Limb (tissue), 2 donors: ENCODE measurements around the gene GLCE.
"Not testable (repeated sequence)": the region's sequence is repeated elsewhere in the genome, so short reads cannot be mapped to it uniquely, and the experiment has no call there.

Source experiments
- DNase-seq, 2 donors: peaks; one replicate each; pipeline ENCODE4 v3.0.0-alpha.2; 2016; ENCODE audit errors: extremely low spot score in 2 of 2

The GLCE gene

DNA sequence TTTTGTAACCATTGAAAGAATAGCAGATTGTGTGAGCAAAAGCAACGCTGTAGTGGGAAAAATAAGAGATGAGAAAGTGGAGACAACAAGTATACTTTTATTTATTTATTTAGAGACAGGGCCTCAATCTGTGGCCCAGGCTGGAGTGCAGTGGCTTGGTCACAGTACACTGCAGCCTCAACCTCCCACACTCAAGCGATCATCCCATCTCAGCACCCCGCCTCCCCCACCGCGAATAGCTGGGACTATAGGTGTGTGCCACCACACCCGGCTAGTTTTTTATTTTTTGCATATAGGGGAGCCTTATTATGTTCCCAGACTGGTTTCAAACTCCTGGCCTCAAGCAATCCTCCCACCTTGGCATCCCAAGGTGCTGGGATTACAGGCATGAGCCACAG is 1.6 kb upstream of the GLCE start:
- no peak for DNase-seq

DNA sequence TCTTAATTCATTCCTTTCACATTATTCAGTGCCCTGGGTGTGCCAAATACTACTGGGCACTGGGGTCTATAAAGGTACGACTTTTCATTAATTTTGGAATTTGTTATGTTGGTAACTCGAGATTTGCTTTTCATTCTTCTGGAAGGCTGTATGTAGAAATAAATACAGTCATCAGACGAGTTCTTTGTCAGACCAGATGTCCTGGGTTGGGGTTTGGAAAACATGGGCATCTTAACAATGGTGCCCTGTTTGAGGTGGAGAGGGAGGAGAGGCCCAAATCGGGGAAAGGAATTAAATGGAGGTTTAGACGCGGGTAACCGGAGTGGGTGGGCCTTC is 662 bp upstream of the GLCE start:
- no peak for DNase-seq

DNA sequence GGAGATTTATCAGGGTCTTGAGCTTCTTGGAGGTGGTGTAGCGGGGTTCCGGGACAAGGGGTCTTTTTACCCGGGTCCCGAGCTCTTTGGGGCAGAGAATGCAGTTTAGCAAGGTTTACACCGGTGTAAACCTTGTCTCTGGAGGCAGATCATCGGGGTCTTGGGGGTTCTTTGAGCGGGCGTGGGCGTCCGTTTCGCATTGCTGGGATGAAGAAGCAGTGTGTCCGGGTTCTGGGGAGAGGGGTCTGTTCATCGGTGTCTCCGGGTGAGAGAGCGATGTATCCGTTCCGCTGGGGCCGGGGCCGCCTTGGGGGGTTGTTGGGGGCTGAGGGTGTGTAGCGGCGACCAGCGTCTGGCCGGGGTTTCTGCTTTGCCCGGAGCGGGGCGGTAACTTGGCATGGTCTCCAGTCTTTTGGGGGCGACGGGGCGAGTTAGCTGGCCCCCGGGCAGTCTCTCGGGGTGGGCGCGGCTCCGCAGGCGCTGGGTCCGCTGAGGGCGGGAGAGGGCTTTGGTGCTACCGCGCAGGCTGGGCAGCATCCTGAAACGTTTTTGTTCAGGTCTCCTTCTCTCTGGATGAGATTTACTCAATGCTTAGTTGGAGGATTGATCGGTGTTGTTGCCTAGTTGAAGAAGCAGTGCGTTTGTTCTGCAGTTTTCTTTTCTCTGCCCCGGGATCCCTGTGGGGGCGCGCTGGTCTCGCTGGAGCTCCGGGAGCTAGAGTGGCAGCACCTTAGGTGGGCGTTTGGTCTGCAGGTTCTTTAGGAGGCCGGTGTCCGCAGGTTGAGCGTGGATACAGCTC is 843 bp downstream of the GLCE start:
- DNase-seq = peak; percentile 13 to 68

DNA sequence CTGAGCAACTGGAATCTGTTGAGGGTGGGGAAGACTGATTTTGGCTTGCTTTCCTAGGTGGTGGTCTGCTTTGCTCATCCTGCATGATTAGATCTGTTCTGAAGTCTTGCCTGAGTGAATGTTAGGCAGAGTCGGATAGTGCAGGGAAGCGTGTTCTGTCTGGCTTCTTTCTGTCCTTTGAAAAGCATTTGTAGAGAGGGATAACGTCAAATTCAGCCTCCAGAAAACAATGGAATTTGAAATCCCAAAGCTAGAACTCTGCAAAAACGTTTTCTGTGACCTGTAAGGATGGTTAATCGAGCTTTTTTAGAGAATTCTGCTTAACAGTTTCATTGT is 1.4 kb downstream of the GLCE start:
- no peak for DNase-seq

DNA sequence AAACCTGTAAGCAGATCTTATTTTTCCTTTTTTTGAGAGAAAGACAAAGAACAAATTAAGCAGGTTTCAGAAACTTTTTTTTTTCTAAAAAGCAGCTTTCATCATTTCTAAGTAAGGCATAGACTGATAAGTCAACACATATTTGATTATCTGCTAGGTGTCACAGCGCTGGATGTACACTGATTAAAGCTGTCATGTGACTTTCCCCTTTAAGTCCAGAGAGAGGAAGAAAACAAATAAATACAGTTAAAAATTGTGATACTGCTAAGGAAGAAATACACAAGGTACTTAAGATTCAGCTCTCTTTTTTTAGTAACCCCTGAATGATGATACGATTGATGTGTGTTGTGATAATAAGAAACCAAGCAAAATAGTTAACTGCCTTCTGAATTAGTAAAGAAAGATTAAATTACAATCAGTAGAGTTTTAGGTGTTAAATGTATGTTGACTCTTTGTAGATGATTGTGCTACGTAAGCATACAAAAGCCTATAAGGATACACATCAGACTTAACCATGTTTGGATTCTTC is 2.8 kb downstream of the GLCE start:
- DNase-seq = no peak

DNA sequence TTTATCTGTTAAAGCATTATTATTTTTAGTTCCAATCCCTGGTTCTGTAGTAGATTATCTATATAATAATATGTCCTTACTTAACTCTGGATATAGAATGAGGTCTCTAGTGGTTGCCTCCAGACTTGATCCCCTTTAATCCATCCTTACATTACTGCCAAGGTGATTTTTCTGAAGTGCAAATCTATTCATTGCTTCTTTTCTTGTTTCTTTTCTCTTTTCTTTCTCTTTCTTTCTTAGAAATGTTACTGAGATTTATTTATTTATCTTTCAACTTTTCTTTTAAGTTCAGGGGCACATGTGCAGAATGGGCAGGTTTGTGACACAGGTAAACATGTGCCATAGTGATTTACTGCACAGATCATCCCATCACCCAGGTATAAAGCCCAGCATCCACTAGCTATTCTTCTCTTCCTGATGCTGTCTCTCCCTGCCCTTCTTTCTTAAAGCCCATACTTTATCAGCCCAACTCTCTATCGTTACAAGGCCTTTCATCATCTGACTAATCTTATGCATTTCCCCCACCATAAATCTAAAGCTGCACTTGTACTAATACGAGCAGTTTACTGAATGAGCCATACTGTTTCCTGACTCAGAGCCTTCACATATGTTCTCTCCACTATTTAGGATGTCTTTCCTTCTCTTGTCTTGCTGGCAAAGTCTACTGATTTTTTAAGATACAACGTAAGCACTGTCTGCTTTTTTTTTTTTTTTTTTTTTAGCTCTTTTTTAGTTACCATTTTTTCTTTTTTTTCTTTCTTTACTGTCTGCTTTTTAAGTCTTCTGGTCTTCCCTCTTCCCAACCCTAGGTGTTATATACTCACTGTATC is 4.6 kb downstream of the GLCE start:
- DNase-seq = no peak

DNA sequence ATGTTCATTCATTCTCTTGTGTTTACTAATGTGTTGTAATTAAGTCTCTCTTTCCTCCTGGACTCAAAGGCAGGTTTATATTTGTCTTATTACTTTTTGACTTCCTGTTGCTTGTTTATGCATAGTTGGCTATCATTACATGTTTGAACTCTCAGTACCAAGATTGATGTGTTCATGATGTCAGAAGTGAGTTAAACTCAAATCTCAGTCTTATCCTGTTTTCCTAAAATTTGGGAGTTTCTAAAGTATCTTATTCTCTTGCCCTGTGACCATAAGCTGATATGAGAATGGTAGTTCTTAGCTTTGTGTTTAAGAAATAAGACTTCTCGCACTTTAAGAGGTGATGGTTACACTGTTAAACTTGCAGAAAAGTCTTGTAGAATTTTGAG is 5.2 kb downstream of the GLCE start:
- no peak for DNase-seq

DNA sequence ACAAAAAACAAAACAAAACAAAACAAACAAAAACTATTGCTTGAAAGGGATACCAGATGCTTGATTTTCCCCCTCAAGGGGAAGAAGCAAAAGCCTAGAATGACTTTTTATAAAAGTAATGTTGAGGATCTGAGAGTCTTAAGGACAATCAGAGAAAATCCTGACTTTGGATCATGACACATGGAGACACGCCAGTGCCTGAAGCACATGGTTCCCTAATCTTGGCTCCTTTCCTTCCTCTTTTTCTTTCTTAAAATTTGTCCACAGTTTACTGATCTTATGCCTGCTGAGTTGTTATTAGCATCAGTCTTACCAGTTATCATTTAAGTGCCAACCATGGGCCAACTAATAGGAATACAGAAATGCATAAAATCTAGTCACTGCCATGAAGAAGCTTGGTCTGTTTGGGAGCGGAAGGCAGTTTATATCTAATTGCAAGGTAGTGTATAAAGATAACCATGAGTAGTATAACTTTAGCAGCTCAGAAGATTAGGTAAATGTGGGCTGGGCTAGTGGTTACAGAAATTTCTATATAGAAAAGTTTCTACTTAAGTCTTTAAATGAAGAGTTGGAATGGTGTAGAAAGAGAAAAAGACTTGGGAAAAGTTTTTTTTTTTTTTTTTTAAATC is 6.9 kb downstream of the GLCE start:
- DNase-seq = no peak

DNA sequence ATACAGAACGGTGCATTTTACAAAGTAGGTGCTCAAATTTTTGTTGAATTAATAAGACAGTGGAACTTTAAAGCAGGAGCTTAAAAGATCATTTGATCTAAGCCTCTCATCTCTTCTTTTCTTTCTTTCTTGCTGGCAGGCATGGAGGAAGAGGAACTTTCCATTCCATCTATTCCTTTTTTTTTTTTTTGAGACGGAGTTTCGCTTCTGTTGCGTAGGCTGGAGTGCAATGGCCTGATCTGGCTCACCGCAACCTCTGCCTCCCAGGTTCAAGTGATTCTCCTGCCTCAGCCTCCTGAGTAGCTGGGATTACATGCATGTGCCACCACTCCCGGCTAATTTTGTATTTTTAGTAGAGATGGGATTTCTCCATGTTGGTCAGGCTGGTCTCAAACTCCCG is 7.9 kb downstream of the GLCE start:
- DNase-seq = not testable (repeated sequence)

DNA sequence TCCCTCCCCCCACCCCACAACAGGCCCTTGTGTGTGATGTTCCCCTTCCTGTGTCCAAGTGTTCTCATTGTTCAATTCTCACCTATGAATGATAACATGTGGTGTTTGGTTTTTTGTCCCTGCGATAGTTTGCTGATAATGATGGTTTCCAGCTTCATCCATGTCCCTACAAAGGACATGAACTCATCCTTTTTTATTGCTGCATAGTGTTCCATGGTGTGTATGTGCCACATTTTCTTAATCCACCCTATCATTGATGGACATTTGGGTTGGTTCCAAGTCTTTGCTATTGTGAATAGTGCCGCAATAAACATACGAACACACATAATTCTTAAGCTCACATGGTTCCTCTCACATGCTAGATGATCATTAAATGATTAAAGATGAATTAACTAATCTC is 9.1 kb downstream of the GLCE start:
- not testable (repeated sequence) for DNase-seq

DNA sequence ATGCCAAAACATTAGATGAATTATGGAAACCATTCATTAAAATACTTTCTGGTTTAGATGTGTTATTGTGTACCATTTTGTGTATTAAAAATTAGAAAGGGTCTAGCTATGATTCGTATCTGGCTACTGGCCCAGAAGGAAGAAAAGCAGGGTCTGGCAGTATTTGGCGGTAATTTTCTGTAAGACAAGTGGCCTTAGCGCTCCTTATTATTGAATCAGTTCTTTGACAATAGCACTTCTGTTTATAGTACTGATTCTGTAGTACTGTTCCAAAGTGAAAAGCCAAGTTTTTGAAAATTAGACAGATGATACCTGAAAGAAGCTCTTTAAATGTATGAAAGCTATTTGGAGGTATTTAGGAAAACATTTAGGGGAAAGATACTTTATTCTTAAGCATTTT is 10.2 kb downstream of the GLCE start:
- DNase-seq = no peak

DNA sequence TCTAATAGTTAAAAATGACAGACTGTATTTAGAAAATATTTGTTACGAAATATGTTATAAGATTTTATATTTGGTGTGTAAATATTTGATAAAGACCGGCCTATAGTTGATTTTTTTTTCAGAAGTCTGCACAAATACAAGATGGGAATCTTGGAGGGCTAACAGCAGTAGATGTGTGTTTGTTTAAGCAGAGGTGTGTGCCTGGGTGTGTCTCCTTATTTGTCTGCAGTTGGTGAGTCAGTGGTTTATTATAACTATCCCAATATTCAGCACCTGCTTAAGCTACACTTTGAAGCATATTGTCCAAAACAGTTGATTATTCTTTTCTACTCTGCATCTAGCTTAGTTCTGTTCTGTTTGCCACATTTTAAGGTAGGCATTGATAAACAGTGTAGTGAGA is 12.4 kb downstream of the GLCE start:
- no peak for DNase-seq

DNA sequence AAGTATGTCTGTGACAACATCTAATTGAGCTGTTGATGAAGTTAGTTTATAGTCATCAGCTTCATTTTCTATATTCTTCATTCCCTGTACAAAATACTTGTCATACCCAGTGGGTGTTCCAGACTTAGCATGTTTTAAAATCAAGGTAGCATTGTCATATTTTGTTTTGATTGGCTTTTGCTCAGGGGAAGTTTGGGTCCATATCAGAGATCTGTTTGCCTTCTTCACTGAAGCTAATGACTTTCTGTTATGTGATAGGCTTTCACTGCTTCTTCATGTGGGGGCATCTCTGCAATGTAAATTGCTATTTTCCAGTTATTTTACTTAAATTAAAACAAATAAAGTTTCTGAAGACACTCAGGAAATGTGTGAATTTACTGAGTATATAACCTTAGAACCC is 15.1 kb downstream of the GLCE start:
- DNase-seq = no peak

DNA sequence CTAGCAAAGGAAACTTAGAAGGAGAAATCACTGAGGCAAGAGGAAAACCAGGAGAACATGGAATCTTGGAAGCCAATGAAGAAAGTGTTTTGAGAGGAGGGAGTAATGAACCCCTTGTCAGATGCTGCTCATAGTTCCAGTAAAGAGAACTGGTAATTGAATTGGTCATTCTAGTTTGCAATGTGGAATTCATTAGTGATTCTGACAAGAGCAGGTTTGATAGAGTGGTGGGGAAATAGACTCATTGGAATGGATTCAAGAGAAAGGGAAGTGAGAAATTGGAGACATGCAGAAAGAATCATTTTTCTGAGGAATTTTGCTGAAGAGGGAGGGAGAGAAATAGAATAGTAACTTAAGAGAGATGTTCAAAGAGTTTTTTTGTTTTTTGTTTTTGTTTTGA is 21.0 kb downstream of the GLCE start:
- DNase-seq = no peak

DNA sequence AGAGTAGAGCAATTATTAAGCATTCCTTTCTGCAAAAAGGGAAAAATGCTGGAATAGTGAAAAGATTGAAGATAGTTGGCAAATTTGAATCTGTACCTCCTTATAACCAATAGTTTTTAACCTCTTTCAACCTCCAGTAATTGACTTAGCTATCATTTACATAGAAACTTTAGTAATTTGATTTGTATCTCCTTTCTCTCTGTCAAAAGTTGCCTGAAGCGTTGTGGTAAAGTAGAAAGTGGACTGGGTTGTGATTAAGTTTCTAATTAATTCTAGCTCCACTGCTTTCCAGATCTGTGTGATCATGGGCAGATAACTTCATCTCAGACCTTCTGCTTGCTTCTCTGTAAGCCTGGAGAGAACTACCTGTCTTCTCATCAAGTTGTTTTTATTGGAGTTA is 24.8 kb downstream of the GLCE start:
- DNase-seq = no peak

DNA sequence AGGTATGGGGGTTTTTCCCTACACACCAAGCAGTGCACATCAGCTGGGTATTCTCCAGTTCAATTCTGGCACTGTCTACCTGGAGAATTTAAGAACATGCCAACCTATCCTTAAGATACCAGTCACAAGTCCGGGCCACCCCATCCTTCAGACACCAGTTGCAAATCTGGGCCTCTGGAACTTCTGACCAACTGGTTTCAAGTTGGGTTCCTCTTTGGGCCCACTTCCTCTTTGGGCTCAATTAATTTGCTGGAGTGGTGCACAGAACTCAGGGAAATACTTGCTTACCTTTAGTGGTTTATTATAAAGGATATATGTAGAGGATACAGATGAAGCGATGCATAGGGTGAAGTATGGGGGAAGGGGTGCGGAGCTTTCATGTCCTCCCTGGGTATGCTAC is 25.3 kb downstream of the GLCE start:
- no peak for DNase-seq

DNA sequence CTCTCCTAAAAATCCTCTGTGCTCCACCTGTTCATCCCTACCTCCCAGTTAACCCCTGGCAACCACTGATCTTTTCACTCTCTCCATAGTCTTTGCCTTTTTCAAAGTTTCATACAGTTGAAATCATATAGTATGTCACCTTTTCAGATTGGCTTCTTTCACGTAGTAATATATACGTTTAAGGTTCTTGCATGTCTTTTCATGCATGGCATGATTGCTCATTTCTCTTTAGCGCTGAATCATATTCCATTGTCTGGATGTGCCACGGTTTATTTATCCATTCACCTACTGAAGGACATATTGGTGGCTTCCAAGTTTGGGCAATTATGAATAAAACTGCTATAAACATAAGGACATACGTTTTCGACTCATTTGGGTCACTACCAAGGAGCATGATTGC is 28.7 kb downstream of the GLCE start:
- DNase-seq = no peak

DNA sequence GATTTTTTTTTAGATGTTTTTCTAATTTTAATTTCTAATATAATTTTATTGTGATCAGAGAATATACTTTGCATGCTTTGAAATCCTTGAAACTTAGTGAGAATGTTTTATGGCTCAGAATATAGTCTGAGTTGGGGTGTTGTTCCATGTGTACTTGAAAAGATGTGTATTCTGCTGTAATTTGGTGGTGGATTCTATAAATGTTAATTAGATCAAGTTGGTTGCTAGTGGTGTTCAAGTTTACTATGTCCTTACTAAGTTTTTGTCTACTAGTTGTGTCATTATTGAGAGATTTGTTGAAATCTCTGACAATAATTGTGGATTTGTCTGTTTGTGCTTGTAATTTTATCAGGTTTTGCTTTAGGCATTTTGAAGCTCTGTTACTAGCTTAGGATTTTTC is 29.7 kb downstream of the GLCE start:
- DNase-seq = no peak

DNA sequence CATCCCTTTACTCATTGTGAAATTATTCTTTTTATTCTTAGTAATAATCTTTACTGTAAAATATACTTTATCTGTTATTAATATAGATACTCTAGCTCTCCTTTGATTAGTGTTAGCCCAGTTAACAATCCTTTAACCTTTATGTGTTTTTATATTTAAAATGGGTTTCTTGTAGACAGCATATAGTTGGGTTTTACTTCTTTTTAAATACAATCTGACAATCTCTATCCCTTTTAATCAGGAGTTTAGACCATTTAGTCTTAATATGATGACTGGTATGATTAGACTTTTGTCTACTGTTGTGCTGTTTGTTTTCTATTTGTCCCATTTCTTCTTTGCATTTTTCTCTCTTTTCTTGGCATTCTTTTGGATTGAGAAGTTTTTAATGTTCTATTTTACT is 30.1 kb downstream of the GLCE start:
- no peak for DNase-seq

DNA sequence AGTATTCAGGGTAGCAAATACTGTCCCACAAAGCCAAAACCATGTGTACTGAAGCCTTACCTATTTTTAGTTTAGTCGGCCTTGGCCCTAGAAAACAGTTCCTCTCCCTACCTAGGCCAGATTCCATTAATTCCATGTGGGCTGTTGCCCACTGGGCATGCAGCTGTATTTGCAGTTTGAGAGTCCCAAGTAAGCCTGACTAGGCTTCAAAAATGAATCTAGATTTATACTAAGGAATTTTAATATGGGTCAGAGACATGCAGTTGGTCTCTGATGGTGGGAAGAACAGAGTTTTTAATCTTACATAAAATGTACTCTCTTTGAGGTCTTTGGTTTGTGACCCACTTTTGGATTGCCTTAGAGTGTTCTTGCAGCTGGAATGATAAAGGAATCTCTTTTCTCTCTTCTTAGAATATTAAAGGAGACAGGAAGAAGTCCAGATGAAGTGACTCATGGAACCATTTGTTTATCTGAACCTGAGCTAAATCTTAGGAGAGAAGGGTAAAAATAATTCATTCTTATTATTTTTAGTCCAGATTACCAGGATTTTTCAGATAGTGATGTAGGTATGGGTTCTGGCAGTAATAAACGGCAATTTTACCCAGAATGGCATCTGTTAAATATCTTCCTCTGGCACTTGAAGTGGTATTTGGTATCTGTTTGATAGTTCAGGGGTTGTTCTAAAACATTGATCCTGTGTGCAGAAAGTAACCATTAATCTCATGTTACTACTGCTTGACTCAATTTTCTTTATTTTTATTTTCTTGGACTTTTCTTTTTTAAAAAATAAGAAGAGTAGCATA is 33.8 kb downstream of the GLCE start:
- DNase-seq = no peak

DNA sequence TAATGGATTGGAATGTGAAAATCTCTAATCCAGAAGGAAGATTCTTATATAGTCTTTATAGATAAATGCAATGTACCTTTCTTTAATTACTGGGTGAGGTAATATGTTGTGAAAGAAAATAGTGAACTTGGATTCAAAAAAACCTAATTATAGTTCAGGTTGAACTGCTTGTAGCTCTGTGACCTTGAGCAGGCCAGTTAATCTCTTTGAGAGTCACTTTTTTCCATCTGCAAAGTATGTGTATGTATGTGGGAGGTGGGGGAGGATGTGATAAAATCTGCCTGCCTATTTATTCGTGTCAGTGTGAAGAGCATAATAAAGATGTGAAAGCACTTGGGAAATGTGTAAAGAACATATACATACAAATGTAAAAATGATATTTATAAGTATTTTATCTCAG is 34.4 kb downstream of the GLCE start:
- DNase-seq = no peak
